Loucy (cell line): Measurements from ENCODE around the gene CCDC141.

Experiments
- CTCF ChIP-seq: fragments of 200-600 bp; sonication (generic); conservative IDR thresholded peaks from 2 replicates; pipeline ENCODE4 v1.5.1; 2014; ENCODE audit warnings: mild to moderate bottlenecking, antibody characterized with exemption, low read length
- EZH2phosphoT487 ChIP-seq: fragments of 200-600 bp; IDR thresholded peaks from 2 replicates; pipeline ENCODE4 v1.6.1; 2018; ENCODE audit warnings: antibody characterized with exemption, mild to moderate bottlenecking, moderate library complexity, borderline replicate concordance

DNA sequence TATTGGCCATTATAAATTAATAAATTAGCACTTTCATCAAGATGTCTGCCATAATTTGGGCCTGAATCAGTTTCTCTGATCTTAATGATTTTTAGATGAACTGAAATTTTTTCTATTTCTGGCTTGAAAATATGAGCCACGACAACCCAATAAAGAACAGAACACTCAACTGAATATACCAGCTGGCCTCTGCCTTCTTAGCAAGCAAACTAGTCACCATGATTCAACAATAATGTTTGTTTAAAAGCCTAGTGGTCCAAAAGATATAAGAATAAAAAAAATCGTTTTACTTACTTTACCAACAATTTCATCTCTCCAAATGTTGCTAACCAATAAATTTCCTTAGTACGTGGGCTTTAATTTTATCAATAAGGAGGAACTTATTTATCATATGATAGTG lies 176.0 kb downstream of the CCDC141 start:
- TF ChIP-seq CTCF: no peak
- no peak for TF ChIP-seq EZH2phosphoT487
